Osteocyte (in vitro differentiated cells): Measurements from ENCODE around the gene TTBK2. TPM values are rescaled to one million over a fixed set of nuclear protein-coding genes. Genes with fewer than 3 reads are reported as not detected.
"Not testable (repeated sequence)": the region's sequence is repeated elsewhere in the genome, so short reads cannot be mapped to it uniquely, and the experiment has no call there.

Experiments
- DNase-seq: peaks from one replicate; pipeline ENCODE4 v3.0.0; 2021; ENCODE audit warnings: mixed read lengths; ENCODE audit not compliant: unreplicated experiment; ENCODE audit errors: extremely low spot score
- H3K27ac Mint-ChIP-seq: one replicate; pipeline ENCODE4 v1.8.0; 2021; ENCODE audit warnings: mild to moderate bottlenecking, mixed read lengths; ENCODE audit not compliant: unreplicated experiment
- H3K27me3 Mint-ChIP-seq: one replicate; pipeline ENCODE4 v1.8.0; 2021; ENCODE audit warnings: mixed read lengths; ENCODE audit not compliant: unreplicated experiment
- H3K36me3 Mint-ChIP-seq: one replicate; pipeline ENCODE4 v1.8.0; 2021; ENCODE audit warnings: mixed read lengths; ENCODE audit not compliant: unreplicated experiment
- H3K4me1 Mint-ChIP-seq: one replicate; pipeline ENCODE4 v1.8.0; 2021; ENCODE audit warnings: mixed read lengths; ENCODE audit not compliant: unreplicated experiment
- H3K4me3 Mint-ChIP-seq: one replicate; pipeline ENCODE4 v1.8.0; 2021; ENCODE audit warnings: mild to moderate bottlenecking, moderate library complexity, mixed read lengths; ENCODE audit not compliant: unreplicated experiment
- H3K9me3 Mint-ChIP-seq: one replicate; pipeline ENCODE4 v1.8.0; 2021; ENCODE audit warnings: mixed read lengths; ENCODE audit not compliant: unreplicated experiment
- total RNA-seq: library from RNA; stranded (reverse); gene quantifications from 2 replicates; pipeline ENCODE4 v1.2.1, GENCODE V29; 2021
- TF ChIP-seq, protein P1 (sequence below): fragments of 200-600 bp; sonication (generic); IDR thresholded peaks from 2 replicates; pipeline ENCODE4 v1.5.0; 2021; ENCODE audit warnings: antibody characterized with exemption, mild to moderate bottlenecking, moderate library complexity

TTBK2 gene
- total RNA-seq, 1 donor from 2014 or later = 23.6 TPM

DNA sequence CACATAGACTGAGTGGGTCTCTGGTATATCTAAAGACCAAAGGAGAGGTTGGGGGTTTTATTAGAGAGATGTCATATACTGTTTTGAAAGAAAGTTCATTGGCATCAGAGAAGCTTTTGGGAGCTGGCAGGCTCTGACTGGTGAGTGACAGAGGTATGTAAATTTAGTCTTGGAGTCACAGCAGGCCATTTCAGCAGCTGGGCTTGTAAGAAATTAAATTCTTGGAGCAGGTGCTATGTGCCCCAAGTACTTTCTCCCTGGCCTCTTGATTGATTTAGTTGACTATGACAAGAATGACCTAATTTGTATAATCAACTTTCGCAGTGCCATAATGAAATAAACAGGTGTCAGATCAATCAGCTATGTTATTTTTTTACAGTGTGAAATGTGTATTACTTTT, 135.9 kb downstream of the TTBK2 start:
- Mint-ChIP-seq H3K4me1 (peaks cover 6% of the 10 kb centered on the region), H3K27ac (no peak overlapping the region), H3K9me3 (peaks cover 4% of the 10 kb centered on the region), H3K36me3 (peaks cover 24% of the 10 kb centered on the region), H3K4me3 (no peak overlapping the region), H3K27me3 (no peaks in the 10 kb centered on the region)
- DNase-seq = no peak
- TF ChIP-seq, protein P1, sequence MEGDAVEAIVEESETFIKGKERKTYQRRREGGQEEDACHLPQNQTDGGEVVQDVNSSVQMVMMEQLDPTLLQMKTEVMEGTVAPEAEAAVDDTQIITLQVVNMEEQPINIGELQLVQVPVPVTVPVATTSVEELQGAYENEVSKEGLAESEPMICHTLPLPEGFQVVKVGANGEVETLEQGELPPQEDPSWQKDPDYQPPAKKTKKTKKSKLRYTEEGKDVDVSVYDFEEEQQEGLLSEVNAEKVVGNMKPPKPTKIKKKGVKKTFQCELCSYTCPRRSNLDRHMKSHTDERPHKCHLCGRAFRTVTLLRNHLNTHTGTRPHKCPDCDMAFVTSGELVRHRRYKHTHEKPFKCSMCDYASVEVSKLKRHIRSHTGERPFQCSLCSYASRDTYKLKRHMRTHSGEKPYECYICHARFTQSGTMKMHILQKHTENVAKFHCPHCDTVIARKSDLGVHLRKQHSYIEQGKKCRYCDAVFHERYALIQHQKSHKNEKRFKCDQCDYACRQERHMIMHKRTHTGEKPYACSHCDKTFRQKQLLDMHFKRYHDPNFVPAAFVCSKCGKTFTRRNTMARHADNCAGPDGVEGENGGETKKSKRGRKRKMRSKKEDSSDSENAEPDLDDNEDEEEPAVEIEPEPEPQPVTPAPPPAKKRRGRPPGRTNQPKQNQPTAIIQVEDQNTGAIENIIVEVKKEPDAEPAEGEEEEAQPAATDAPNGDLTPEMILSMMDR = no peak

DNA sequence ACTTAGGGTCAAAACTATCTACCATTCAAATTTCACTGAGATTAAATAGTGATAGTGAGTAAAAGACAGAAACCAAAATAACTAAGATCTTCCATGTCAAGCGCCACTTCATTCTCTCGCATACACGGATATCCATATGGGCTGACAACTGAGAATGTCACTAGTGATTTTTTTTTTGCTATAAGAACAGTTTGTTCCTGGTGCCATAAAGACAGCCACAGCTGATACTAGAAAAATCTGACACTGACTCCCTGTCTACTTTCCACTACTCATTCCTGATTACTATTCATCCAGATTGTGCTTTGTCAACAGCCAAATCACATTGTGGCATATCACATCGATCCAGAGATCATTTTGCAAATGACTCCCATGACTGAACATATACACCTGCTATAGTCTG, 137.9 kb downstream of the TTBK2 start:
- no peaks in the 10 kb centered on the region for H3K27me3 Mint-ChIP-seq
- no peak overlapping the region for H3K4me3 Mint-ChIP-seq
- TF ChIP-seq, protein P1 = no peak
- H3K9me3 Mint-ChIP-seq = peaks cover 4% of the 10 kb centered on the region
- no peak for DNase-seq
- peaks cover 6% of the 10 kb centered on the region for H3K4me1 Mint-ChIP-seq
- peaks cover 24% of the 10 kb centered on the region for H3K36me3 Mint-ChIP-seq
- no peak overlapping the region for H3K27ac Mint-ChIP-seq

DNA sequence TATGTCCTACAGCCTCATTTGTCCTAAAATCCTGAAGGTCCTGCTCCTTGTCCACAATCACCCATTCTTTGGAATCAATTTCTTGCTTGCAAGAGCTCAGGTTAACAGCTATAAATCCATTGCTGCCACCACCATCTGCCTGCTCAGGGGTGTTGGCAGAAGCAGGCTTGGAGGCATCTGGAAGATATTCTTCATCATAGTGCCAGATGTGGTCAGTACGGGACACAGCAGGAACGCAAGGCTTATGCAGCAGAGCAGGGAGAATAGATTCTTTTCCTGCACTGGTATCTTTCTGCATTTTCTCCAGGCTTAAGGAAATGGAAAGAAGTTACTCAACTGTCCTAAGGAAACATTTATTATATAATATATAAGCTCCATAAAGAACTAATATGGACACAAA, 145.2 kb downstream of the TTBK2 start:
- H3K4me3 Mint-ChIP-seq = no peak overlapping the region
- no peaks in the 10 kb centered on the region for H3K4me1 Mint-ChIP-seq
- no peak overlapping the region for H3K27ac Mint-ChIP-seq
- TF ChIP-seq, protein P1 = no peak
- no peak for DNase-seq
- H3K9me3 Mint-ChIP-seq = no peaks in the 10 kb centered on the region
- no peaks in the 10 kb centered on the region for H3K27me3 Mint-ChIP-seq
- H3K36me3 Mint-ChIP-seq = peaks cover 21% of the 10 kb centered on the region

DNA sequence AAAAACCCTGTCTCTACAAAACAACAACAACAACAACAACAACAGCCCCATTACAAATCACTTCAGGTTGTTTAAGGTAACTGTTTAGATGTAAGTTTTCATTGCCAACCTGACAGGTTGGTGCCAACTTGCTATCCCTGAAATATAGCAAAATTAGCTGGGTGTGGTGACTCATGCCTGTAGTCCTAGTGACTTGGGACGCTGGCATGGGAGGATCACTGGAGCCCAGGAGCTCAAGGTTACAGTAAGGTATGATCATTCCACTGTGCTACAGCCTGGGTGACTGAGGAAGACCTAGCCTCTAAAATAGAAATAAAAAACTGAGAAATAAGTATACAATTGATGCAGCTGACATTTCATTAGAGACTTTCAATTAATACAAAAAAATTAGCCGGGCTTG, 147.7 kb downstream of the TTBK2 start:
- no peaks in the 10 kb centered on the region for H3K27me3 Mint-ChIP-seq
- H3K36me3 Mint-ChIP-seq = peaks cover 26% of the 10 kb centered on the region
- H3K27ac Mint-ChIP-seq = no peak overlapping the region
- H3K9me3 Mint-ChIP-seq = no peaks in the 10 kb centered on the region
- DNase-seq = no peak
- H3K4me1 Mint-ChIP-seq = no peaks in the 10 kb centered on the region
- TF ChIP-seq, protein P1 = no peak
- no peak overlapping the region for H3K4me3 Mint-ChIP-seq

DNA sequence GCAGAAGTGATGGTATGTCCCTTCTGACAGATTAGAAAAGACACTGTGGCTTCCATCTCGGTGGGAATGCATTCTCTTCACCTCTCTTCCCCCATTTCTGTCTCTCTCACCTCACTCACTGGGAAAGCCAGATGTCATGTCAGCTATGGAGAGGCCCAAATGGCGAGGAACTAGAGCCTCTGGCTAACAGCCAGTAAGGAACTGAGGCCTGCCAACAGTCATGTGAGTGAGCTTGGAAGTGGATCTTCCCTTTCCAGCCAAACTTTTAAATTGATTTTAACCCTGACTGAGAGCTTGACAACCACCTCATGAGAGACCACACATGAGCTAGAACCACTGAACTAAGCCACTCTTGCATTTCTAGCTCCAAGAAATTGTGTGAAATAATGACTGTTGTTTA, 148.4 kb downstream of the TTBK2 start:
- H3K36me3 Mint-ChIP-seq = peaks cover 26% of the 10 kb centered on the region
- TF ChIP-seq, protein P1 = no peak
- DNase-seq = no peak
- no peaks in the 10 kb centered on the region for H3K9me3 Mint-ChIP-seq
- H3K27ac Mint-ChIP-seq = no peak overlapping the region
- H3K4me1 Mint-ChIP-seq = no peaks in the 10 kb centered on the region
- no peaks in the 10 kb centered on the region for H3K27me3 Mint-ChIP-seq
- no peak overlapping the region for H3K4me3 Mint-ChIP-seq

DNA sequence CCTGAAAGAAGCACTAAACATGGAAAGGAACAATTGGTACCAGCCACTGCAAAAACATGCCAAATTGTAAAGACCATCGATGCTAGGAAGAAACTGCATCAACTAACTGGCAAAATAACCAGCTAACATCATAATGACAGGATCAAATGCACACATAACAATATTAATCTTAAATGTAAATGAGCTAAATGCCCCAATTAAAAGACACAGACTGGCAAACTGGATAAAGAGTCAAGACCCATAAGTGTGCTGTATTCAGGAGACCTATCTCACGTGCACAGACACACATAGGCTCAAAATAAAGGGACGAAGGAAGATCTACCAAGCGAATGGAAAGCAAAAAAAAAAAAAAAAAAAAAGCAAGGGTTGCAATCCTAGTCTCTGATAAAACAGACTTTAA, 154.5 kb downstream of the TTBK2 start:
- not testable (repeated sequence) for H3K4me1 Mint-ChIP-seq
- H3K36me3 Mint-ChIP-seq = peaks cover 31% of the 10 kb centered on the region

DNA sequence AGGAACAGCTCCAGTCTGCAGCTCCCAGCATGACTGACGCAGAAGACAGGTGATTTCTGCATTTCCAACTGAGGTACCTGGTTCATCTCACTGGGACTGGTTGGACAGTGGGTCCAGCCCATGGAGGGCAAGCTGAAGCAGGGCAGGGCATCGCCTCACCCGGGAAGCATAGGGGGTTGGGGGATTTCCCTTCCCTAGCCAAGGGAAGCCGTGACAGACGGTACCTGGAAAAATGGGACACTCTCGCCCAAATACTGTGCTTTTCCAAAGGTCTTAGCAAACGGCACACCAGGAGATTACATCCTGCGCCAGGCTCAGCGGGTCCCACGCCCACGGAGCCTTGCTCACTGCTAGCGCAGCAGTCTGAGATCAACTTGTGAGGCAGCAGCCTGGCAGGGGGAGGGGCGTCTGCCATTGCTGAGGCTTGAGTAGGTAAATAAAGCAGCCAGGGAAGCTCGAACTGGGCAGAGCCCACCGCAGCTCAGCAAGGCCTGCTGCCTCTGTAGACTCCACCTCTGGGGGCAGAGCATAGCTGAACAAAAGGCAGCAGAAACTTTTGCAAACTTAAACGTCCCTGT, 156.3 kb downstream of the TTBK2 start:
- Mint-ChIP-seq H3K36me3 (peaks cover 35% of the 10 kb centered on the region), H3K9me3 (peaks cover 29% of the 10 kb centered on the region)
- not testable (repeated sequence) for H3K27me3 Mint-ChIP-seq, H3K4me3 Mint-ChIP-seq, DNase-seq, H3K4me1 Mint-ChIP-seq, H3K27ac Mint-ChIP-seq

More for the DNA sequence above, 154.5 kb downstream of the TTBK2 start:
- DNase-seq, H3K4me3 Mint-ChIP-seq, H3K27ac Mint-ChIP-seq, H3K27me3 Mint-ChIP-seq: not testable (repeated sequence)
- peaks cover 20% of the 10 kb centered on the region for H3K9me3 Mint-ChIP-seq

DNA sequence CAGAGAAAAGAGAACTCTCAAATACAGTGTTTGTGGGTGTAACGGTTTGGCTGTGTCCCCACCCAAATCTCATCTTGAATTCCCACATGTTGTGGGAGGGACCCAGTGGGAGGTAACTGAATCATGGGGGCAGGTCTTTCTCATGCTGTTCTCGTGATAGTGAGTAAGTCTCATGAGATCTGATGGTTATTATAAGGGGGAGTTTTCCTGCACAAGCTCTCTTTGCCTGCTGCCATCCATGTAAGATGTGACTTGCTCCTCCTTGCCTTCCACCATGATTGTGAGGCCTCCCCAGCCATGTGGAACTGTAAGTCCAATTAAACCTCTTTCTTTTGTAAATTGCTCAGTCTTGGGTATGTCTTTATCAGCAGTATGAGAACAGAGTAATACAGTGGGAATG, 158.8 kb downstream of the TTBK2 start:
- not testable (repeated sequence) for DNase-seq, H3K4me3 Mint-ChIP-seq

More for the DNA sequence above, 158.8 kb downstream of the TTBK2 start:
- peaks cover 28% of the 10 kb centered on the region for H3K36me3 Mint-ChIP-seq
- not testable (repeated sequence) for H3K27me3 Mint-ChIP-seq, H3K27ac Mint-ChIP-seq, H3K4me1 Mint-ChIP-seq
- H3K9me3 Mint-ChIP-seq = peaks cover 25% of the 10 kb centered on the region
